Measurements from ENCODE around the gene ZNF569. TPM values are rescaled to one million over a fixed set of nuclear protein-coding genes. Genes with fewer than 3 reads are reported as not detected.
A peak's percentile ranks its signal among the peaks of the same experiment; 100 is the strongest.

The ZNF569 gene
- total and polyA plus RNA-seq, 2 of the 13 experiments (the other 11 are each of a cell fraction or from before 2014, with no cell fraction given) = 1.4 to 5.7 TPM

DNA sequence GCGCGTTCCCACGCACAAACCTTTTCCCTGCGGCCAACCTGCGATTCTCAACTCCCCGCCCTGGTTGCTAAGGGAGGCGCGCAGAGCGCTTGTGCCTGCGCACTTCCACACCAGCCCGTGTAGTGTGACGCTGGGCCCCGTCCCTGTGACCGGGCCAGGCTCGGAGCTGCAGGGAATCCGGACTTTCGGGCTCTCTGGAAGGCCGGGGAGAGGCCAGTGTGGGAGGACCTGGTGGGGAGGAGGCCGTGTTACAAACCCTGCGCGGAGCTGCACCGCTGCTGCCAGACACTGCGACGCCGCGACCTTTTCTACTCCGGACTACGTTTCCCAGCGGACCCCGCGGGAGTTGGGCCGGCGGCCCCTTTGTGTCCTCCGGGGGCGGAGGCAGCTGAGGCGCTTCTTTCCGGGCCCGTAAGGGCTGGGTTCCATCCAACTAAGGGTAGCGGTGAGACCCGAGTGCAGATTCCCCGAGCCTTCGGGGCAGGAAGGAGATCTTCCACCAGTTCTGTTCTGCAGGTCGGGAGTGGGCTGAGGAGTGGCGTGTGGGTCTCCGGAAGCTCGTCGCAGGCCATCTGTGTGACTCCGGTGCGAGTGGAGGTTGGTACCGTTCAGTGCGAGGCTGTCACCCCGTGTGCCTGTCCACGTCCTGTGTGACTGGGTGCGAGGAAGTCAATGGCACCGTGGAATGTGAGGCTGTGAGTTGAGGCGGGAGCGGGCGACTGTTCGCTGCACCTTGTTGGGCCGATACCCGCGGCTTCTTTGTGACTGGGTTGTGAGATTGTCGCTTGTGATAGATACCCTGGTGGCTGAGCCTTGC, 1.9 kb upstream of the ZNF569 start, which contains the start of gene ZNF570 (continued):
- TF ChIP-seq KAT8 (CRISPR knock-in tag; IDR thresholded peaks at IDR 0.05) (peak; percentile 80), ZNF350 (CRISPR knock-in tag; IDR thresholded peaks at IDR 0.05; ENCODE audit: borderline replicate concordance, low read depth) (peak; percentile 80), ZNF839 (CRISPR knock-in tag; IDR thresholded peaks at IDR 0.05; ENCODE audit: borderline replicate concordance) (peak; percentile 64; the same call in 1 of the 2 replicates), TAF1 (CRISPR knock-in tag; IDR thresholded peaks at IDR 0.05) (peak; percentile 55), ZNF614 (CRISPR knock-in tag; IDR thresholded peaks at IDR 0.05; ENCODE audit: borderline replicate concordance) (peak; percentile 48; the same call in 1 of the 2 replicates), ESRRA (CRISPR knock-in tag; IDR thresholded peaks at IDR 0.05; ENCODE audit: low read depth) (peak; percentile 50; the same call in 1 of the 2 replicates), ZNF510 (CRISPR knock-in tag; IDR thresholded peaks at IDR 0.05; ENCODE audit: low read depth) (peak; percentile 57; the same call in 1 of the 2 replicates), GZF1 (CRISPR knock-in tag; IDR thresholded peaks at IDR 0.05) (peak; percentile 63; the same call in 1 of the 2 replicates), XRCC5 (optimal IDR thresholded peaks at IDR 0.05; ENCODE audit: low read length) (peak; percentile 29), NCOA5 (CRISPR knock-in tag; IDR thresholded peaks at IDR 0.05) (no peak), MED13 (CRISPR knock-in tag; IDR thresholded peaks at IDR 0.05) (peak; percentile 23; the same call in 1 of the 2 replicates), SNAPC2 (CRISPR knock-in tag; IDR thresholded peaks at IDR 0.05) (no peak), KDM5B (CRISPR knock-in tag; IDR thresholded peaks at IDR 0.05; ENCODE audit: borderline replicate concordance) (peak; percentile 80; the same call in 1 of the 2 replicates), PHF20 (CRISPR knock-in tag; IDR thresholded peaks at IDR 0.05) (peak; percentile 82), ZNF343 (CRISPR knock-in tag; IDR thresholded peaks at IDR 0.05) (no peak), RBM39 (IDR thresholded peaks at IDR 0.05; ENCODE audit: low read depth, low read length, poor library complexity, severe bottlenecking) (peak; percentile 46), KDM5A (IDR thresholded peaks at IDR 0.05; ENCODE audit: borderline replicate concordance, low read length) (peak; percentile 73; the same call in 1 of the 2 replicates)
- TF ChIP-seq, protein P1, sequence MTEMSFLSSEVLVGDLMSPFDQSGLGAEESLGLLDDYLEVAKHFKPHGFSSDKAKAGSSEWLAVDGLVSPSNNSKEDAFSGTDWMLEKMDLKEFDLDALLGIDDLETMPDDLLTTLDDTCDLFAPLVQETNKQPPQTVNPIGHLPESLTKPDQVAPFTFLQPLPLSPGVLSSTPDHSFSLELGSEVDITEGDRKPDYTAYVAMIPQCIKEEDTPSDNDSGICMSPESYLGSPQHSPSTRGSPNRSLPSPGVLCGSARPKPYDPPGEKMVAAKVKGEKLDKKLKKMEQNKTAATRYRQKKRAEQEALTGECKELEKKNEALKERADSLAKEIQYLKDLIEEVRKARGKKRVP (CRISPR knock-in tag; IDR thresholded peaks at IDR 0.05) = no peak
- TF ChIP-seq, protein P2, sequence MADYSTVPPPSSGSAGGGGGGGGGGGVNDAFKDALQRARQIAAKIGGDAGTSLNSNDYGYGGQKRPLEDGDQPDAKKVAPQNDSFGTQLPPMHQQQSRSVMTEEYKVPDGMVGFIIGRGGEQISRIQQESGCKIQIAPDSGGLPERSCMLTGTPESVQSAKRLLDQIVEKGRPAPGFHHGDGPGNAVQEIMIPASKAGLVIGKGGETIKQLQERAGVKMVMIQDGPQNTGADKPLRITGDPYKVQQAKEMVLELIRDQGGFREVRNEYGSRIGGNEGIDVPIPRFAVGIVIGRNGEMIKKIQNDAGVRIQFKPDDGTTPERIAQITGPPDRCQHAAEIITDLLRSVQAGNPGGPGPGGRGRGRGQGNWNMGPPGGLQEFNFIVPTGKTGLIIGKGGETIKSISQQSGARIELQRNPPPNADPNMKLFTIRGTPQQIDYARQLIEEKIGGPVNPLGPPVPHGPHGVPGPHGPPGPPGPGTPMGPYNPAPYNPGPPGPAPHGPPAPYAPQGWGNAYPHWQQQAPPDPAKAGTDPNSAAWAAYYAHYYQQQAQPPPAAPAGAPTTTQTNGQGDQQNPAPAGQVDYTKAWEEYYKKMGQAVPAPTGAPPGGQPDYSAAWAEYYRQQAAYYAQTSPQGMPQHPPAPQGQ (CRISPR knock-in tag; IDR thresholded peaks at IDR 0.05; ENCODE audit: borderline replicate concordance) = peak; percentile 80; the same call in 1 of the 2 replicates
- TF ChIP-seq, protein P3, sequence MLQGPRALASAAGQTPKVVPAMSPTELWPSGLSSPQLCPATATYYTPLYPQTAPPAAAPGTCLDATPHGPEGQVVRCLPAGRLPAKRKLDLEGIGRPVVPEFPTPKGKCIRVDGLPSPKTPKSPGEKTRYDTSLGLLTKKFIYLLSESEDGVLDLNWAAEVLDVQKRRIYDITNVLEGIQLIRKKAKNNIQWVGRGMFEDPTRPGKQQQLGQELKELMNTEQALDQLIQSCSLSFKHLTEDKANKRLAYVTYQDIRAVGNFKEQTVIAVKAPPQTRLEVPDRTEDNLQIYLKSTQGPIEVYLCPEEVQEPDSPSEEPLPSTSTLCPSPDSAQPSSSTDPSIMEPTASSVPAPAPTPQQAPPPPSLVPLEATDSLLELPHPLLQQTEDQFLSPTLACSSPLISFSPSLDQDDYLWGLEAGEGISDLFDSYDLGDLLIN (CRISPR knock-in tag; IDR thresholded peaks at IDR 0.05; ENCODE audit: borderline replicate concordance) = peak; percentile 47; the same call in 1 of the 2 replicates
- TF ChIP-seq, protein P4, sequence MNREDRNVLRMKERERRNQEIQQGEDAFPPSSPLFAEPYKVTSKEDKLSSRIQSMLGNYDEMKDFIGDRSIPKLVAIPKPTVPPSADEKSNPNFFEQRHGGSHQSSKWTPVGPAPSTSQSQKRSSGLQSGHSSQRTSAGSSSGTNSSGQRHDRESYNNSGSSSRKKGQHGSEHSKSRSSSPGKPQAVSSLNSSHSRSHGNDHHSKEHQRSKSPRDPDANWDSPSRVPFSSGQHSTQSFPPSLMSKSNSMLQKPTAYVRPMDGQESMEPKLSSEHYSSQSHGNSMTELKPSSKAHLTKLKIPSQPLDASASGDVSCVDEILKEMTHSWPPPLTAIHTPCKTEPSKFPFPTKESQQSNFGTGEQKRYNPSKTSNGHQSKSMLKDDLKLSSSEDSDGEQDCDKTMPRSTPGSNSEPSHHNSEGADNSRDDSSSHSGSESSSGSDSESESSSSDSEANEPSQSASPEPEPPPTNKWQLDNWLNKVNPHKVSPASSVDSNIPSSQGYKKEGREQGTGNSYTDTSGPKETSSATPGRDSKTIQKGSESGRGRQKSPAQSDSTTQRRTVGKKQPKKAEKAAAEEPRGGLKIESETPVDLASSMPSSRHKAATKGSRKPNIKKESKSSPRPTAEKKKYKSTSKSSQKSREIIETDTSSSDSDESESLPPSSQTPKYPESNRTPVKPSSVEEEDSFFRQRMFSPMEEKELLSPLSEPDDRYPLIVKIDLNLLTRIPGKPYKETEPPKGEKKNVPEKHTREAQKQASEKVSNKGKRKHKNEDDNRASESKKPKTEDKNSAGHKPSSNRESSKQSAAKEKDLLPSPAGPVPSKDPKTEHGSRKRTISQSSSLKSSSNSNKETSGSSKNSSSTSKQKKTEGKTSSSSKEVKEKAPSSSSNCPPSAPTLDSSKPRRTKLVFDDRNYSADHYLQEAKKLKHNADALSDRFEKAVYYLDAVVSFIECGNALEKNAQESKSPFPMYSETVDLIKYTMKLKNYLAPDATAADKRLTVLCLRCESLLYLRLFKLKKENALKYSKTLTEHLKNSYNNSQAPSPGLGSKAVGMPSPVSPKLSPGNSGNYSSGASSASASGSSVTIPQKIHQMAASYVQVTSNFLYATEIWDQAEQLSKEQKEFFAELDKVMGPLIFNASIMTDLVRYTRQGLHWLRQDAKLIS (CRISPR knock-in tag; IDR thresholded peaks at IDR 0.05) = no peak

Data from HepG2 (cell line).